Activated T-cell treated with anti-CD3 and anti-CD28 coated beads, Interleukin-2, amount 50 U/mL, for 24 hours (primary cell): ENCODE results near the gene ATP4B.
"Not testable (repeated sequence)": the region's sequence is repeated elsewhere in the genome, so short reads cannot be mapped to it uniquely, and the experiment has no call there.

Experiments used
- DNase-seq: peaks from one replicate; pipeline ENCODE4 v3.0.0-alpha.2; 2020
- H3K27ac Mint-ChIP-seq: 2 replicates; pipeline ENCODE4 v1.8.0; 2020; ENCODE audit warnings: mild to moderate bottlenecking, mixed read lengths
- H3K27me3 Mint-ChIP-seq: 2 replicates; pipeline ENCODE4 v1.8.0; 2020; ENCODE audit warnings: mixed read lengths
- H3K36me3 Mint-ChIP-seq: 2 replicates; pipeline ENCODE4 v1.8.0; 2020; ENCODE audit warnings: low read depth, mixed read lengths
- H3K4me1 Mint-ChIP-seq: 2 replicates; pipeline ENCODE4 v1.8.0; 2020; ENCODE audit warnings: low read depth, mixed read lengths
- H3K4me3 Mint-ChIP-seq: 2 replicates; pipeline ENCODE4 v1.8.0; 2020; ENCODE audit warnings: mild to moderate bottlenecking, moderate library complexity, mixed read lengths
- H3K9me3 Mint-ChIP-seq: 2 replicates; pipeline ENCODE4 v1.8.0; 2020; ENCODE audit warnings: mixed read lengths

Gene ATP4B

GRCh38 chr13:113629866-113630265 is 28.1 kb downstream of the ATP4B start:
- Mint-ChIP-seq H3K4me1 (peaks cover 32% of the 10 kb centered on the region), H3K27me3 (no peaks in the 10 kb centered on the region), H3K27ac (no peak overlapping the region), H3K36me3 (peaks cover 92% of the 10 kb centered on the region), H3K9me3 (no peaks in the 10 kb centered on the region), H3K4me3 (no peak overlapping the region)
- no peak for DNase-seq

- Mint-ChIP-seq H3K27ac (no peak overlapping the region), H3K36me3 (peaks cover 91% of the 10 kb centered on the region), H3K4me1 (peaks cover 19% of the 10 kb centered on the region), H3K9me3 (no peaks in the 10 kb centered on the region), H3K4me3 (no peak overlapping the region), H3K27me3 (no peaks in the 10 kb centered on the region)
- no peak for DNase-seq
Measured at GRCh38 chr13:113628291-113629270, 29.4 kb downstream of the ATP4B start.

DNA sequence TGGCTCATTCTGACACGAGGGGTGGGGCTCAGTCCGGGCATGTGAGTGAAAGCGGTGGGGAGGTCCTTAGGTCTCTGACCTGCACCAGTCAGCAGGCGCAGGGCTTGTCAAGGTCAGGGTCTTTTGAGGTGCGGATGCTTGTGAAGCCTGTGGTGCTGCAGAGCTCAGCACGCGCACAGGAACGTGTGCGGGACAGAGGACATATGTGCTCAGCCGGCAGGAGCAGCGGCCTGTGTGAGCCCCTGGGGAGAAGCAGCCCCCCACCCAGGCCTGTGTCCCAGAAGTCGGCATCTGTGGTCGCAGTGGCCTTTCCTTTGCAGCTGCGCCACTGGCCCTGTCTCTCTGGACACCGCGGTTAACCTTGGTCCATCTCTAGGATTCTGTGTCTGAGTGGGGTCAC is 30.9 kb downstream of the ATP4B start:
- Mint-ChIP-seq H3K4me3 (no peak overlapping the region), H3K36me3 (peaks cover 91% of the 10 kb centered on the region)

DNA sequence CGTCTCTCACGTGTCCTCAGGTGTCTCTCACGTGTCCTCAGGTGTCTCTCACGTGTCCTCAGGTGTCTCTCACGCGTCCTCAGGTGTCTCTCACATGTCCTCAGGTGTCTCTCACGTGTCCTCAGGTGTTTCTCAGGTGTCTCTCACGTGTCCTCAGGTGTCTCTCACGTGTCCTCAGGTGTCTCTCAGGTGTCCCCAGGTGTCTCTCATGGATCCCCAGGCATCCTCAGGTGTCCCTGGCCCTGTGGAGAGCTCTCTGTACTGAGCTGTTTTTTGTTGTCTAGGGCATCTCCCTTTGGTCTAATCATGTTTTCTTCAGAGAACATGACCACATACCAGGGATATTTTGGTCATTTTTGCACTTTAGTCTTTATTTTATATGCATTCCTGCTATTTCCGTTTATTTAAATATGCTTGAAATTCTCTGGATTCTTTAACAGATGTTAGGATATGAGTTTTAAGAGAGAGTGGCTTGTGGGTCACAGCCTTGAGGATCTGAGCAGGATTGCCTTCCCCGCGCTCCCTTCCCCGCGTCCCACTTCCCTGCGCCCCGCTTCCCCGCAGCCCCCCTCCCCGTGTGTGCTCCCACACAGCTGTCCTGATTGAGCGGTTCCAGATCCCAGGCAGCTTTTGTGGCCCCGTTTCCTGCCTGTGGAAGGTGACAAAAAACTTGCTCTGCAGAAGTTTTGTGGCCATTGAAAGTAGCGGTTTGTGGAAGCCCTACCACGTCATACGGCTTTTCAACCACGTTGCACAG is 31.9 kb downstream of the ATP4B start:
- Mint-ChIP-seq H3K36me3 (peaks cover 90% of the 10 kb centered on the region), H3K27me3 (no peaks in the 10 kb centered on the region), H3K4me3 (no peak overlapping the region), H3K4me1 (peaks cover 3% of the 10 kb centered on the region), H3K9me3 (no peaks in the 10 kb centered on the region), H3K27ac (no peak overlapping the region)
- no peak for DNase-seq

More for the DNA sequence above, 30.9 kb downstream of the ATP4B start:
- Mint-ChIP-seq H3K27me3 (no peaks in the 10 kb centered on the region), H3K9me3 (no peaks in the 10 kb centered on the region), H3K27ac (no peak overlapping the region), H3K4me1 (peaks cover 10% of the 10 kb centered on the region)
- DNase-seq = no peak

DNA sequence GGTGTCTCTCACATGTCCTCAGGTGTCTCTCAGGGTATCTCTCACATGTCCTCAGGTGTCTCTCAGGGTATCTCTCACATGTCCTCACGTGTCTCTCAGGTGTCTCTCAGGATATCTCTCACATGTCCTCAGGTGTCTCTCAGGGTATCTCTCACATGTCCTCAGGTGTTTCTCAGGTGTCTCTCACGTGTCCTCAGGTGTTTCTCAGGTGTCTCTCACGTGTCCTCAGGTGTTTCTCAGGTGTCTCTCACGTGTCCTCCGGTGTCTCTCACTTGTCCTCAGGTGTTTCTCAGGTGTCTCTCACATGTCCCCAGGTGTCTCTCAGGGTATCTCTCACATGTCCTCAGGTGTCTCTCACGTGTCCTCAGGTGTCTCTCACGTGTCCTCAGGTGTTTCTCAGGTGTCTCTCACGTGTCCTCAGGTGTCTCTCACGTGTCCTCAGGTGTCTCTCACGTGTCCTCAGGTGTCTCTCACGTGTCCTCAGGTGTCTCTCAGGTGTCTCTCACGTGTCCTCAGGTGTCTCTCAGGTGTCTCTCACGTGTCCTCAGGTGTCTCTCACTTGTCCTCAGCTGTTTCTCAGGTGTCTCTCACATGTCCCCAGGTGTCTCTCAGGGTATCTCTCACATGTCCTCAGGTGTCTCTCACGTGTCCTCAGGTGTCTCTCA is 33.2 kb downstream of the ATP4B start:
- not testable (repeated sequence) for H3K4me1 Mint-ChIP-seq, H3K9me3 Mint-ChIP-seq, H3K4me3 Mint-ChIP-seq, DNase-seq, H3K27me3 Mint-ChIP-seq
- Mint-ChIP-seq H3K36me3 (peaks cover 87% of the 10 kb centered on the region), H3K27ac (peak overlapping the region; percentile 4)

DNA sequence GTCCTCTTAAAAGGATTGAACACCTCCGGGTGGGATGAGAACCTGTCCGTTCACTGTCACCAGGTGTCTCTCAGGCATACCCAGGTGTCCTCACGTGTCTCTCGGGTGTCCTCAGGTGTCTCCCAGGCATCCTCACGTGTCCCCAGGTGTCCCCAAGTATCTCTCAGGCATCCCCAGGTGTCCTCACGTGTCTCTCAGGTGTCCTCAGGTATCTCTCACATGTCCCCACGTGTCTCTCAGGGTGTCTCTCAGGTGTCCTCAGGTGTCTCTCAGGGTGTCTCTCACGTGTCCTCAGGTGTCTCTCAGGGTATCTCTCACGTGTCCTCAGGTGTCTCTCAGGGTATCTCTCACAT is 33.8 kb downstream of the ATP4B start:
- Mint-ChIP-seq H3K27ac (peak overlapping the region; percentile 4), H3K4me3 (no peak overlapping the region), H3K4me1 (no peaks in the 10 kb centered on the region), H3K27me3 (no peaks in the 10 kb centered on the region), H3K36me3 (peaks cover 81% of the 10 kb centered on the region), H3K9me3 (no peaks in the 10 kb centered on the region)
- no peak for DNase-seq

- H3K27me3 Mint-ChIP-seq = no peaks in the 10 kb centered on the region
- H3K36me3 Mint-ChIP-seq = peaks cover 81% of the 10 kb centered on the region
- H3K9me3 Mint-ChIP-seq = no peaks in the 10 kb centered on the region
- H3K4me3 Mint-ChIP-seq = no peak overlapping the region
- H3K4me1 Mint-ChIP-seq = no peaks in the 10 kb centered on the region
- no peak for DNase-seq
- no peak overlapping the region for H3K27ac Mint-ChIP-seq
Measured at GRCh38 chr13:113623491-113624234, 34.3 kb downstream of the ATP4B start.

- Mint-ChIP-seq H3K27me3 (no peaks in the 10 kb centered on the region), H3K9me3 (no peaks in the 10 kb centered on the region), H3K36me3 (peaks cover 81% of the 10 kb centered on the region), H3K4me1 (peaks cover 1% of the 10 kb centered on the region), H3K27ac (no peak overlapping the region), H3K4me3 (no peak overlapping the region)
- DNase-seq = no peak
Measured at GRCh38 chr13:113622791-113623490, 35.1 kb downstream of the ATP4B start.

DNA sequence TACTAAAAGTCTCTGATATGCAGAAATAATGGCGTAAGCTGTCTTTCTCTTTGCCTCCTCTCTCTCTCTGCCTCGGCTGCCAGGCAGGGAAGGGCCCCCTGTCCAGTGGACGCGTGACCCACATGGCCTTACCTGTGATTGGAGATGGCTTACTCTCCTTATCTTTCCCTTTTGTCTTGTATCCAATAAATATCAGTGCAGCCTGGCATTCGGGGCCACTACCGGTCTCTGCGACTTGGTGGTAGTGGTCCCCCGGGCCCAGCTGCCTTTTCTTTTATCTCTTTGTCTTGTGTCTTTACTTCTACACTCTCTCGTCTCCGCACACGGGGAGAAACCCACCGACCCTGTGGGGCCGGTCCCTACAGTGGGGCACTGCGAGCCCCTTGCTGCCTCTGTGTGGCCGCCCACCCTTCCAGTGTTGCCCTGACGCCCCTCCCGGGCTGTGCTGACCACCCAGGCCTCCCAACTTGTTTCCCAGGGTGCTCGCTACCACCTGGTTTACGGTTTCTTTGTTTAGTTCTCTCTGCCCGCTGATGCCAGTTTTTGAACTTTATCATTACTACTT is 35.9 kb downstream of the ATP4B start:
- peaks cover 76% of the 10 kb centered on the region for H3K36me3 Mint-ChIP-seq
- not testable (repeated sequence) for H3K4me1 Mint-ChIP-seq, DNase-seq, H3K9me3 Mint-ChIP-seq, H3K4me3 Mint-ChIP-seq, H3K27me3 Mint-ChIP-seq, H3K27ac Mint-ChIP-seq

GRCh38 chr13:113621498-113621897 is 36.5 kb downstream of the ATP4B start:
- not testable (repeated sequence) for DNase-seq, H3K4me1 Mint-ChIP-seq, H3K9me3 Mint-ChIP-seq, H3K27ac Mint-ChIP-seq, H3K27me3 Mint-ChIP-seq, H3K4me3 Mint-ChIP-seq
- peaks cover 76% of the 10 kb centered on the region for H3K36me3 Mint-ChIP-seq

DNA sequence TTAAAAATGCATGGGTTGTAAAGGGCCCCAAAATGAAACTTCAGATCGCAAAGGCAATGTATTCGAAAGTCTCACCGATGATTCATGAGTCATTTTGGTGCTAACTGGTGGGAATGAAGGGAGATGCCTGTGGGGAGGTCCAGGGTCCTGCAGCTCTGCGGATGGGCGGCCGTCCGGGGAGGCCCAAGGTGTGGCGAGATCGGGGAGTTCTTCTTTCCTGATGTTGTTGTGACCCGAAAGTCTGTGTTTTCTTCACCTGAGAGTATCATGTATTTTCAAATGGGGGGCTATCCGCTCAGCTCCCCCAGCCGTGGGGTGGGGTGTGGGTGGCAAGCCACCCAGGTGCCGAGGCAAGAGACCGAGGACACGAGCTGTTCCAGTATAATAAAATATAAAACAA is 37.0 kb downstream of the ATP4B start:
- Mint-ChIP-seq H3K27me3 (no peaks in the 10 kb centered on the region), H3K4me3 (no peak overlapping the region), H3K4me1 (peaks cover 2% of the 10 kb centered on the region), H3K27ac (no peak overlapping the region), H3K9me3 (no peaks in the 10 kb centered on the region), H3K36me3 (peaks cover 76% of the 10 kb centered on the region)
- DNase-seq = no peak

DNA sequence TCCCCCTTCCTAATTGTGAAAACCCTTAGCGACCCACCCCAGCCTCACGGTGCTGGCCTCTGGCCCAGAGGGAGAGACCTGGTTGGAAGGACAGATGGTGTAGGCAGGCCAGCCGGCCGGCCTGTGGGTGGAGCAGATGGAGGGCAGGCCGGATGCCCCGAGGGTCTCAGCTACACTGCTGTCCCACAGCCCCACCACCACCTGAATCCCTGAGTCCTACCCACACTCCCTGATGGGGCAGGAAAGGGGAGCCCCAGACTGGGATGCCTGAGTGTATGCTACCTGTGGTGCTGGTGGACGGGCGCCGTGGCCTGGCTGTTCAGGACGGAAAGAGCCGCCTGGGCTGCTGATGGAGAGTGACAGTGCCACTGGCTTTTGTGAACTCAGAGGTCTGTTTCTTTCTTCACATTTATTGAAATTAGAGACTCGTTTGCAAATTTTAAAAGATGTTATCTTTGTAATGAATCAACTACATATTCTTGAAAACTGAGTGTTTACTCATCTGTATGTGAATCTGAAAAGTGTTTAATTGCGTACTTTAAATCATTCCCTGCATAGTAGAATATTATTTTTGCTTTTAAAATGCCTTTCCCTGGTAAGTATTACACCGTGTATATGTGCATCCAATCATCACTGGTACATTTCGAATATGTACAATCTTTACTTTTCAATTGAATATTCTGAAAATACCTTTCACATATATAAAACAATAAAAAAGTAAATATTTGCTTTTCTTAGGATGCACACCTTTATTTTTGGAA is 37.8 kb downstream of the ATP4B start:
- Mint-ChIP-seq H3K9me3 (no peaks in the 10 kb centered on the region), H3K36me3 (peaks cover 79% of the 10 kb centered on the region), H3K27me3 (no peaks in the 10 kb centered on the region), H3K4me1 (peaks cover 2% of the 10 kb centered on the region), H3K27ac (no peak overlapping the region), H3K4me3 (no peak overlapping the region)
- no peak for DNase-seq

- Mint-ChIP-seq H3K4me3 (no peak overlapping the region), H3K27me3 (no peaks in the 10 kb centered on the region), H3K27ac (no peak overlapping the region), H3K9me3 (no peaks in the 10 kb centered on the region), H3K36me3 (peaks cover 70% of the 10 kb centered on the region), H3K4me1 (peaks cover 2% of the 10 kb centered on the region)
- DNase-seq = no peak
Measured at GRCh38 chr13:113618455-113618854, 39.5 kb downstream of the ATP4B start.
